HEK293 (cell line): ENCODE measurements around the gene EEF1B2.

Experiments used
- ATF2 ChIP-seq: fragments of 450-650 bp; formaldehyde crosslinking; IDR thresholded peaks from 2 replicates; pipeline ENCODE4 v1.5.1; 2016; ENCODE audit warnings: missing biosample characterization, missing genetic modification characterization, low read depth
- CTCF ChIP-seq: fragments of 450-650 bp; formaldehyde crosslinking; IDR thresholded peaks from 2 replicates; pipeline ENCODE4 v1.5.1; 2016; ENCODE audit warnings: missing biosample characterization, missing genetic modification characterization
- KLF8 ChIP-seq: fragments of 450-650 bp; formaldehyde crosslinking; IDR thresholded peaks from 2 replicates; pipeline ENCODE4 v1.5.1; 2016; ENCODE audit warnings: missing biosample characterization, missing genetic modification characterization
- PRDM10 ChIP-seq: fragments of 450-650 bp; formaldehyde crosslinking; IDR thresholded peaks from 2 replicates; pipeline ENCODE4 v1.5.1; 2016; ENCODE audit warnings: missing biosample characterization, missing genetic modification characterization
- ZBTB8A ChIP-seq: fragments of 450-650 bp; formaldehyde crosslinking; IDR thresholded peaks from 2 replicates; pipeline ENCODE4 v1.5.1; 2016; ENCODE audit warnings: missing biosample characterization, missing genetic modification characterization
- ZNF26 ChIP-seq: fragments of 450-650 bp; formaldehyde crosslinking; IDR thresholded peaks from 2 replicates; pipeline ENCODE4 v1.5.1; 2016; ENCODE audit warnings: missing biosample characterization, missing genetic modification characterization
- ZNF292 ChIP-seq: fragments of 450-650 bp; formaldehyde crosslinking; IDR thresholded peaks from 2 replicates; pipeline ENCODE4 v1.5.1; 2016; ENCODE audit warnings: low read depth, missing biosample characterization, missing genetic modification characterization, borderline replicate concordance
- ZNF391 ChIP-seq: fragments of 450-650 bp; formaldehyde crosslinking; IDR thresholded peaks from 2 replicates; pipeline ENCODE4 v1.5.1; 2016; ENCODE audit warnings: low read depth, missing biosample characterization, missing genetic modification characterization, borderline replicate concordance
- ZSCAN18 ChIP-seq: fragments of 450-650 bp; formaldehyde crosslinking; IDR thresholded peaks from 2 replicates; pipeline ENCODE4 v1.5.1; 2016; ENCODE audit warnings: missing biosample characterization, missing genetic modification characterization

GRCh38 chr2:206115026-206115578 is 44.6 kb upstream of the EEF1B2 start:
- TF ChIP-seq ZNF292 (no peak), ATF2 (tag by site-specific recombination) (no peak), CTCF (tag by site-specific recombination) (no peak), ZNF26 (tag by site-specific recombination) (no peak), ZBTB8A (tag by site-specific recombination) (no peak), ZSCAN18 (no peak), PRDM10 (tag by site-specific recombination) (no peak), ZNF391 (tag by site-specific recombination) (no peak), KLF8 (no peak)
